K562 (cell line): ENCODE measurements around the gene TGM5. TPM values are rescaled to one million over a fixed set of nuclear protein-coding genes. Genes with fewer than 3 reads are reported as not detected.

Source experiments
- CREB3L1 ChIP-seq: fragments of 450-650 bp; IDR thresholded peaks from 2 replicates; pipeline ENCODE4 v1.6.1; 2014; ENCODE audit warnings: low read depth, mild to moderate bottlenecking, moderate library complexity, borderline replicate concordance
- EGR1 ChIP-seq: fragments of 450-650 bp; conservative IDR thresholded peaks from 2 replicates; pipeline ENCODE4 v1.6.1; 2017; ENCODE audit warnings: mild to moderate bottlenecking
- ESRRA ChIP-seq: fragments of 450-650 bp; IDR thresholded peaks from 2 replicates; pipeline ENCODE4 v1.6.1; 2014; ENCODE audit warnings: low read depth, mild to moderate bottlenecking, moderate library complexity, borderline replicate concordance
- FOXK2 ChIP-seq, 2 experiments: fragments of 450-650 bp; IDR thresholded peaks in 1 of 2; conservative IDR thresholded peaks in 1 of 2; 2 replicates each; pipeline ENCODE4 v1.6.1; 2016; ENCODE audit warnings: low read depth in 2 of 2, mild to moderate bottlenecking in 1 of 2
- HNRNPLL ChIP-seq: fragments of 200-400 bp; formaldehyde crosslinking; IDR thresholded peaks from 2 replicates; pipeline ENCODE4 v1.6.1; 2017; ENCODE audit warnings: low read length, low read depth, mild to moderate bottlenecking; ENCODE audit not compliant: poor library complexity, severe bottlenecking
- IFI16 ChIP-seq: fragments of 250-450 bp; sonication (Bioruptor Pico); IDR thresholded peaks from 2 replicates; pipeline ENCODE4 v2.1.2; 2022; ENCODE audit warnings: mild to moderate bottlenecking, inconsistent platforms
- ILK ChIP-seq: fragments of 450-650 bp; IDR thresholded peaks from 2 replicates; pipeline ENCODE4 v1.6.1; 2016; ENCODE audit warnings: missing genetic modification characterization, low read depth, mild to moderate bottlenecking, missing compliant biosample characterization, moderate library complexity, borderline replicate concordance
- JUNB ChIP-seq: fragments of 450-650 bp; formaldehyde crosslinking; conservative IDR thresholded peaks from 2 replicates; pipeline ENCODE4 v1.4.0; 2020; ENCODE audit warnings: mild to moderate bottlenecking
- L3MBTL2 ChIP-seq: fragments of 450-650 bp; IDR thresholded peaks from 2 replicates; pipeline ENCODE4 v1.6.1; 2016; ENCODE audit warnings: mild to moderate bottlenecking, moderate library complexity
- MCM2 ChIP-seq: fragments of 450-650 bp; IDR thresholded peaks from 2 replicates; pipeline ENCODE4 v1.6.1; 2017; ENCODE audit warnings: low read depth, mild to moderate bottlenecking
- NCOA6 ChIP-seq: fragments of 450-650 bp; IDR thresholded peaks from 2 replicates; pipeline ENCODE4 v1.6.1; 2017; ENCODE audit warnings: mild to moderate bottlenecking
- NFE2 ChIP-seq: IDR thresholded peaks from 2 replicates; pipeline ENCODE4 v1.6.1; 2014; ENCODE audit warnings: antibody characterized with exemption, low read depth
- NONO ChIP-seq, 2 experiments: fragments of 200-400 bp in 1 of 2; fragments of 450-650 bp in 1 of 2; formaldehyde crosslinking in 1 of 2; IDR thresholded peaks; 2 replicates each; pipeline ENCODE4 v1.6.1; 2017; ENCODE audit warnings: low read depth in 2 of 2, mild to moderate bottlenecking in 2 of 2, moderate library complexity in 2 of 2, low read length in 1 of 2
- PRPF4 ChIP-seq: fragments of 200-400 bp; formaldehyde crosslinking; IDR thresholded peaks from one replicate; pipeline ENCODE4 v1.6.1; 2017; ENCODE audit warnings: low read length, low read depth, mild to moderate bottlenecking; ENCODE audit not compliant: insufficient read depth, poor library complexity, severe bottlenecking
- RAD21 ChIP-seq, 2 experiments: fragments of 250-450 bp in 1 of 2; fragments of 450-650 bp in 1 of 2; sonication (Bioruptor Pico) in 1 of 2; formaldehyde crosslinking in 1 of 2; IDR thresholded peaks in 1 of 2; conservative IDR thresholded peaks in 1 of 2; 2 replicates each; pipeline versions ENCODE4 v1.4.0 to v1.8.0; 2020 to 2022; ENCODE audit warnings: mild to moderate bottlenecking in 2 of 2, moderate library complexity in 1 of 2
- RHOXF2B ChIP-seq: fragments of 250-450 bp; sonication (Bioruptor Pico); conservative IDR thresholded peaks from 2 replicates; pipeline ENCODE4 v1.5.1; 2021
- SMARCB1 ChIP-seq: IDR thresholded peaks from 2 replicates; pipeline ENCODE4 v1.6.1; 2011; ENCODE audit warnings: improper control_type of control experiment, low read depth; ENCODE audit not compliant: insufficient read length
- SREBF1 ChIP-seq: fragments of 150-350 bp; IDR thresholded peaks from 2 replicates; pipeline ENCODE4 v1.6.1; 2014; ENCODE audit warnings: antibody characterized with exemption, low read depth, low read length, borderline replicate concordance
- STAG1 ChIP-seq: sonication (generic); formaldehyde crosslinking; IDR thresholded peaks from 2 replicates; pipeline ENCODE4 v1.5.0; 2020; ENCODE audit warnings: missing genetic modification reagents, borderline replicate concordance
- TRIM28 ChIP-seq: fragments of 450-650 bp; IDR thresholded peaks from 2 replicates; pipeline ENCODE4 v1.6.1; 2017
- U2AF1 ChIP-seq: fragments of 200-400 bp; formaldehyde crosslinking; optimal IDR thresholded peaks from 2 replicates; pipeline ENCODE3; 2017; ENCODE audit warnings: mild to moderate bottlenecking, low read depth, low read length, moderate library complexity
- ZBTB33 ChIP-seq: sonication (generic); formaldehyde crosslinking; IDR thresholded peaks from 2 replicates; pipeline ENCODE4 v1.8.1; 2023; ENCODE audit warnings: mild to moderate bottlenecking, missing genetic modification reagents
- ZNF263 ChIP-seq: sonication (generic); formaldehyde crosslinking; IDR thresholded peaks from 2 replicates; pipeline ENCODE4 v1.8.0; 2022; ENCODE audit warnings: mild to moderate bottlenecking, missing genetic modification reagents, borderline replicate concordance
- ZNF57 ChIP-seq: fragments of 450-650 bp; formaldehyde crosslinking; IDR thresholded peaks from 2 replicates; pipeline ENCODE4 v1.4.0; 2020; ENCODE audit warnings: mild to moderate bottlenecking, moderate library complexity
- ZNF699 ChIP-seq: fragments of 250-450 bp; sonication (Bioruptor Pico); IDR thresholded peaks from 2 replicates; pipeline ENCODE4 v1.8.0; 2021; ENCODE audit warnings: mild to moderate bottlenecking, moderate library complexity; ENCODE audit not compliant: insufficient replicate concordance
- ZNF764 ChIP-seq: fragments of 250-450 bp; sonication (Bioruptor Pico); IDR thresholded peaks from 2 replicates; pipeline ENCODE4 v1.4.0; 2020; ENCODE audit warnings: low read depth, mild to moderate bottlenecking, moderate library complexity
- polyA plus RNA-seq, 8 experiments: library from polyadenylated mRNA; depleted of rRNA in 4 of 8; stranded (reverse) in 5 of 8; unstranded in 3 of 8; fragments of >200 nt; fragmentation: Nextera tagmentation in 2 of 8; fragmentation: Illumina TruSeq in 1 of 8; extraction: Ambion mirVana in 2 of 8; extraction: Trizol in 1 of 8; gene quantifications; 2 replicates each; pipeline versions ENCODE4 v1.2.1 to v1.2.3, GENCODE V29; 2011 to 2014; ENCODE audit warnings: inconsistent platforms in 1 of 8, missing spikeins in 1 of 8
- total RNA-seq, 7 experiments: library from RNA; depleted of rRNA in 6 of 7; stranded (reverse); fragments of >200 nt in 6 of 7; fragmentation: Illumina TruSeq in 2 of 7; extraction: Trizol in 2 of 7; gene quantifications; 2 replicates each; pipeline versions ENCODE4 v1.2.1 to v1.2.3, GENCODE V29; 2011 to 2021; ENCODE audit warnings: low replicate concordance in 1 of 7

TGM5 gene
- total and polyA plus RNA-seq, 9 of the 15 experiments (the other 6 are each of a cell fraction or from before 2014, with no cell fraction given), result 0.03 to 0.10 (median 0.07) TPM; not detected in 6

- TF ChIP-seq NONO (IDR thresholded peaks at IDR 0.05; ENCODE audit: low read depth in 2 of 2, low read length in 1 of 2), result peak in 1 of 2 experiments; percentile 71; a peak in 2 of 4 replicates
- TF ChIP-seq U2AF1, result no peak
- TF ChIP-seq SREBF1, result no peak
- no peak for TF ChIP-seq MCM2
- TF ChIP-seq ZNF764 (CRISPR knock-in tag), result no peak
- no peak for TF ChIP-seq NFE2
- TF ChIP-seq EGR1, result no peak
- no peak for TF ChIP-seq ILK (tag)
- no peak for TF ChIP-seq STAG1 (CRISPR knock-in tag)
- TF ChIP-seq NCOA6, result no peak
- TF ChIP-seq HNRNPLL, result peak; percentile 73
- TF ChIP-seq JUNB (CRISPR knock-in tag), result no peak
- no peak for TF ChIP-seq SMARCB1
- TF ChIP-seq RAD21 (CRISPR knock-in tag; conservative IDR thresholded peaks at IDR 0.05 in 1 of 2, IDR thresholded peaks at IDR 0.05 in 1 of 2), result 0 out of 4 replicates have a peak, but pooled peaks of 1 of the 2 experiments have one; percentile 6
- TF ChIP-seq PRPF4, result no peak
- TF ChIP-seq ZBTB33 (CRISPR knock-in tag), result peak; percentile 64
- TF ChIP-seq ZNF57 (CRISPR knock-in tag), result no peak
- no peak for TF ChIP-seq TRIM28
- no peak; the same call in 1 of the 2 replicates for TF ChIP-seq ZNF263
- TF ChIP-seq L3MBTL2, result peak; percentile 82
- TF ChIP-seq CREB3L1, result peak; percentile 72; the same call in 1 of the 2 replicates
- TF ChIP-seq IFI16 (CRISPR knock-in tag), result no peak
- TF ChIP-seq FOXK2 (conservative IDR thresholded peaks at IDR 0.05 in 1 of 2, IDR thresholded peaks at IDR 0.05 in 1 of 2; ENCODE audit: low read depth in 2 of 2), result peak; percentile 99 to 100
- no peak for TF ChIP-seq ZNF699 (CRISPR knock-in tag)
- no peak for TF ChIP-seq RHOXF2B
- TF ChIP-seq ESRRA, result peak; percentile 17; the same call in 1 of the 2 replicates
These were observed 81.3 kb downstream of the TGM5 start, which contains the start of gene CCNDBP1 (continued) for GRCh38 chr15:43185157-43186002.
